GM20000 (cell line): Measurements from ENCODE around the gene CPA2.

ENCODE experiments used
- DNase-seq: peaks from one replicate; pipeline ENCODE4 v3.0.0; 2012; ENCODE audit warnings: low spot score
- TF ChIP-seq, protein P1 (sequence below): IDR thresholded peaks from 2 replicates; pipeline ENCODE4 v1.5.1; 2012; ENCODE audit warnings: mild to moderate bottlenecking, control low read depth; ENCODE audit errors: extremely low read depth, missing control alignments

Gene CPA2

DNA sequence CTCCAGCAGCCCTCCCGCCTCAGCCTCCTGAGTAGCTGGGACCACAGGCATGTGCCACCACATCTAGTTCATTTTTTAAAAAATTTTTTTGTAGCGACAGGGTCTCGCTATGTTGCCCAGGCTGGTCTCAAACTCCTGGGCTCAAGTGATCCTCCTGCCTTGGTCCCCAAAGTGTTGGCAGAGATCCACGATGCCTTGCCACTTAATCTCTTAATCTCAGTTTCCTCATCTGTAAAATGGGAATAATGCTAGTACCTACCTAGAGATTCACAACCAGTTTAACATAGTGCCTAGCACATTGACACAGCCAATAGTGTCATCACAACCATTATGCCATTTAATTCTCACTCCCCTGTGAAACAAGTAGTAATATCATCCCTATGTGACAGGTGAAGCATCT, 21.5 kb downstream of the CPA2 start:
- no peak for DNase-seq
- TF ChIP-seq, protein P1, sequence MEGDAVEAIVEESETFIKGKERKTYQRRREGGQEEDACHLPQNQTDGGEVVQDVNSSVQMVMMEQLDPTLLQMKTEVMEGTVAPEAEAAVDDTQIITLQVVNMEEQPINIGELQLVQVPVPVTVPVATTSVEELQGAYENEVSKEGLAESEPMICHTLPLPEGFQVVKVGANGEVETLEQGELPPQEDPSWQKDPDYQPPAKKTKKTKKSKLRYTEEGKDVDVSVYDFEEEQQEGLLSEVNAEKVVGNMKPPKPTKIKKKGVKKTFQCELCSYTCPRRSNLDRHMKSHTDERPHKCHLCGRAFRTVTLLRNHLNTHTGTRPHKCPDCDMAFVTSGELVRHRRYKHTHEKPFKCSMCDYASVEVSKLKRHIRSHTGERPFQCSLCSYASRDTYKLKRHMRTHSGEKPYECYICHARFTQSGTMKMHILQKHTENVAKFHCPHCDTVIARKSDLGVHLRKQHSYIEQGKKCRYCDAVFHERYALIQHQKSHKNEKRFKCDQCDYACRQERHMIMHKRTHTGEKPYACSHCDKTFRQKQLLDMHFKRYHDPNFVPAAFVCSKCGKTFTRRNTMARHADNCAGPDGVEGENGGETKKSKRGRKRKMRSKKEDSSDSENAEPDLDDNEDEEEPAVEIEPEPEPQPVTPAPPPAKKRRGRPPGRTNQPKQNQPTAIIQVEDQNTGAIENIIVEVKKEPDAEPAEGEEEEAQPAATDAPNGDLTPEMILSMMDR: no peak

DNA sequence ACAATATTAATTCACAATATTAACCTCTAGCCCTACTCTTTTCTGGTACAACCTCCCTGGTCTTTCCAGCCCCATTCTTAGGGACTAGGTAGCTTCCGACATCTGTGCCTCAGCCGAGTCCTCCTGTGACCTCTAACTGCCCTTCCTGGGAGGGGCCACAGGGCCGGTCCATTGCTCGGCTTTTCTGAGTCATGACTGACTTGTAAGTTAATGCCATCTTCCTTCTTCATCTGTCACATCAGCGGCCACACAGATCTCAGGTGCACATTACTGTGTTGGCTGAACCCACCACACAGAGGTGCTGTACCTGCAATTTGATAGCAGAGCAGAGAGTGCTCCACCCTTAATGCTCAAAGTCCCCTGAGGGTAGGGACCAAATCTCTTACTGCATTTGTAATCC, 22.2 kb downstream of the CPA2 start:
- TF ChIP-seq, protein P1: no peak
- DNase-seq: no peak

DNA sequence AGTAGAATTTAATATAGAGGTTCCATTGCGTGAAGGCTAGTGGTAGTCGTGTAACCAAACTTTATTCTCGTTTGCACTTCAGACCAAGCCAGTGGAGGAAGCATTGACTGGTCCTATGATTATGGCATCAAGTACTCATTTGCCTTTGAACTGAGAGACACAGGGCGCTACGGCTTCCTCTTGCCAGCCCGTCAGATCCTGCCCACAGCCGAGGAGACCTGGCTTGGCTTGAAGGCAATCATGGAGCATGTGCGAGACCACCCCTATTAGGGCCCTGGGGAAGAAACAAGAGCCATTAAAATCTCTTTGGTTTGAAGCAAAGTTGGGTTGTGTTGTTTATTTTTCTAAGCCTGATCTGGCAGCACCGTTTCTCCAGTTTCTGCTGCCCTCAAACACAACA, 22.8 kb downstream of the CPA2 start:
- TF ChIP-seq, protein P1: no peak
- no peak for DNase-seq

DNA sequence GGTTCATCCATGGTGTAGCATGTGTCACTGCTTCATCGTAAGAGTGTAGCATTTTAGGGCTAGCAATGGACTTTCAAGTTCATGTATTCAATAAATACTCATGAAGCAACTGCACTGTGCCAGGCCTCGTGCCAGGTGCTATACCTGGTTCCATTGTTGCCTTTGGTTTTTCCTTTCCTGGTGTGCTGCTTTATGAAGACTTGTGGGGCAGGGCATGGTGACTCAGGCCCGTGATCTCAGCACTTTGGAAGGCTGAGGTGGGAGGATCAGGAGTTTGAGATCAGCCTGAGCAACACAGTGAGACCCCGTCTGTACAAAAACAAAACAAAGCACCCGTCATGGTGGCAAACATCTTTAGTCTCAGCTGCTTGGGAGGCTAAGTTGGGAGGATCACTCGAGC, 24.1 kb downstream of the CPA2 start:
- TF ChIP-seq, protein P1: no peak
- DNase-seq: no peak

DNA sequence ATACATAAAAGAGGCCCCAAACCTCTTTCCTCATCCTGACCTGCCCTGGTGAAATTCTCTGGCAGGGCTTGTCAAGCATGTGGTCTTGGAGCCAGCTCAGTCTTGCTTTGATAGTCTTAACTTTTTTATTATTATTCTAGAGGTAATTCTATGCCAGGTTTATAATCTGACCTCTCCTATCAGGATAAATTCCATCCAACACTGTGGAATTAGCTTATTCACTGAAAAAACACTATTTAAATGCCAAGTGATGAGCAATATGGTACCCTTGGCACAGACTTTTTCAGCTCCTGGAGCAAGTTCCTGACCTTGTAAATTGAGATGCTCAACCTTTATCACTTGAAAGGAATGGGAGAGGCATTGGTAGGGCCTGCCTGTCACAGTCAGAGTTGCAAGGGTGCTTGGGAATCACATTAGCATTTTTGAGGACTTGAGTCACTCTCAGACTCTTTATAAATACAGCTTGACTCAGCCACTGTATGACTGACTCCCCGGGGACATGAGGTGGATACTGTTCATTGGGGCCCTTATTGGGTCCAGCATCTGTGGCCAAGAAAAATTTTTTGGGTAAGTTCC, 26.1 kb downstream of the CPA2 start, which contains the start of gene CPA4:
Gene CPA4 (plus strand): TSS at position 480 of the 576 bp plus-strand sequence. CDS start 20 bp downstream, at position 500.
- TF ChIP-seq, protein P1: no peak
- no peak for DNase-seq

DNA sequence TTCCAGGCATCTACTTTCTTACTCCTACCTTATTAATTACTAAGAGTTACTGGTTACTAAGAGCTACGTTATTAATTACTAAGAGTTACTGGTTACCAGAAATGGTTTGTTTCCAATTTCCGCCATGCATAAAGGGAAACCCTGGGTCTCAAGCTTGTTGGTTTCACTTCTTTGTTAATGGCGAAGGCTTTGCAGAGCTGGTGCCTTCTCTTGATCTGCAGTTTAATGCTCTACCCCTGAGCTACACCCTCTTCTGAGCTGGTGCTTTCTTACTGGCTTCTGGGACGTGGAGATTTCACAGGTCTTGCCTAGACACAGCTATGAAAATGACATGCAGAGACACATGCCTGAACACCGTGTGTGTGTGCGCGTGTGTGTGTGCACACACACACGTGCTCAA, 26.9 kb downstream of the CPA2 start:
- TF ChIP-seq, protein P1: no peak
- DNase-seq: no peak

DNA sequence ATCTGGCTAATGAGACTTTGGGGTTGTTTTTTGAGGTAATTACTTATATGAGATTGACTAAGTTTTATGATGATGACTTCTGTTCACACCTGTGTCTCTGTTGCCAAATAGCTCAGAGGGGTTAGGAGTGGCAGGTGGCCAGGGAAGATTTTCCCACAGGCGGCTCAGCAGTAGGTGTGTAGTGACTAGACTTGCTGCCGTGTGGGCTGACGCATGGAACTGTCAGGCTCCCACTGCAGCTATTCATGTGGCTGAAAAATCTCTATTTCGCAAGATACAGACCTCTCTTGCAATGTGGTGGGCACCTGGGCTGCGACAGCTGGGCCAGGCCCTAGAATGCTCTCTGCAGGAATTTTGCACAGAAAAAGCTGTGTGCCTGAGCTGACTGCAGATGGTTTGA, 27.7 kb downstream of the CPA2 start:
- no peak for DNase-seq
- TF ChIP-seq, protein P1: no peak
